GM18520 (cell line): ENCODE data around the gene TAX1BP3.

Experiments used
- ATAC-seq: cut with Tn5 transposase; IDR thresholded peaks from one replicate; pipeline ENCODE4 v1.9.1; 2021; ENCODE audit not compliant: unreplicated experiment

TAX1BP3 gene

DNA sequence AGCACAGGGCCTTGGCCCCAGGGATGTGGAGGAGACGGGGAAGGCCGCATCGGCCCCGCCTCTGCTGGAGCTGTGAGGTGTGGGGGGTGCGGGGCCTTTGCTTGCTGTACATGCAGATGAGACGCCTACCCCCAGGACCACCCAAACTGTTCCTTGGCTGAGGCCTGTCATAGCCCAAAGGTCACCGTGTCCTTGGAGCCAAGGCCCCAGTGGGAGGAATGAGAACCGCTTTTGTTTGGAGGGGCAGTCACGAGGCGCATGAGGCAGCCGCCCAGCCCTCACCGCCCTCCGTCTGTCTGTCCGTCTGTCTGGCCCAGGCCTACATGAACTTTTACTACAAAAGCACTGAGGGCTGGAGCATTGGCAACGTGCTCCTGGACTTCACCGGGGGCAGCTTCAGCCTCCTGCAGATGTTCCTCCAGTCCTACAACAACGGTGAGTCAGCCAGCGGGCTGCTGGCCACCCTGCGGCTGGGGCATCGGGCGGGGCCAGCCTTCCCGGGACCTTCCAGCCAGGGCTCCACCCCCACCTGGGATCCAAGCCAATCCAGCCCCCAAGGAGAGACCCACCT, 8.8 kb downstream of the TAX1BP3 start:
- ATAC-seq = no peak

DNA sequence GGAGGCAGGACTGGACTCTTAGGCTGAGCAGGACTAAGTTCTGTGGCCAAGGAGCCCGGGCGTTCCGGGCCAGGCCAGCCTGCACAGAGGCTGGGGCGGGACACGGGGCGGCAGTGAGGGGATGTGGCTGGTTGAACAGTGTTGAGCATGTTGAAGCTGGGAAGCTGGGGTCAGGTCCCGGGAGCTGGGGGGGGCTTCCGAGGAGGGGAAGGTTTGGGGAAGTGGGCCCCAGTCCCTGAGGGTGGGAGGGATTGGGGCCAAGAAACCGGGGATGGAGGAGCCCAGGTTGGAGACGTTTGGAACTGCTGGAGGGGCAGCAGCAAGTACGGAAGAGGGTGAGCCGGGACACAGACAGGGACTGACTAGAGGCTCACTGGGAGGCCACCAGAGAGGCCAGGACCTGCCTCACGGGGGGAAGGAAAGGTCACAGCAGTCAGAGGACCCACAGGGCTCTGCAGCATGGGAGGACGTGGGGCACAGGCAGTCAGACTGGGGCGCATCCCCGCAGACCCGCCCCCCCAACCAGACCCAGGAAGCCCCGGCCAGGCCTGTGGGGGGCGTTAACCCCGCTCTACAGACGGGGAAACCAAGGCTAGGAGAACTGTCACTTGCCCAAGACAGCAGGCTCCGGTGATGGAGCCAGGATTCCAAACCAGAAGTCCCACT, 9.5 kb downstream of the TAX1BP3 start:
- no peak for ATAC-seq

DNA sequence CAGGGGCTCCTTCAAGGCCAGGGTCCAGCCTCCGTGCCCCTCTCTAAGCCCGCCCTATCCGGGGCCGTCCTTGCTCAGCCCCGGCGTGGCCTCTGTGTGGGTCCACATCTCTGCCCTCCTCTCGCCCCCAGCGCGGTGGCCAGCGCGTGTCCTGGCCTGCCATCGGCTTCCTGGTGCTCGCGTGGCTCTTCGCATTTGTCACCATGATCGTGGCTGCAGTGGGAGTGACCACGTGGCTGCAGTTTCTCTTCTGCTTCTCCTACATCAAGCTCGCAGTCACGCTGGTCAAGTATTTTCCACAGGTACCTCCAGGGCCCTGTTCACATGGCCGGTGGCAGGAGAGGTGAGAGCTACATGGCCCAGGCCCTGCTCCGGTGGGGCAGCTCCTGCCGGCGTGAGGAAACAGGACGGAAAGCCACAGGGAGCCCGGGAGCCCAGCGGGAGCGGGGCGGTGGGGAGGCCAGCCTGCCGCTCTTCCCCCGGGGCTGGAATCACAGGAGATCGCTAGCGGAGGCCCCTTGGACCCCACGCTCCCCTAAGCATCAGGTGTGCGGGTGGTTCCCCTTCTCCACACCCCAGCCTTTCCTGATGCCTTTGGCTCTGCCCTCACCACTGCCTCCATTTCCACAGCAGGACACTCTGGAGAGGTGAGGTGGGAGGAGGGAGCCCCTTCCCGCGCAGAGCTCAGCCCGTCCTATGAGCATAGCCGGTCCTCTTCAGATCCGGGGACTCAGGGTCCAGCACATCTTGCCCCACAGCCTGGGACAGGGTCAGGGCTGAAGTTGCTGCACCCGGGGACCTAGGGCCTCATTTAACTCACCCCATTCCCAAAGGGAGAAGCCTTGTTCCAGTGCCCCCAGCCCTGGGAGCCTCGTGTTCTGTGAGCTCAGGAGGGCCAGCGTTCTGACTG, 10.2 kb downstream of the TAX1BP3 start:
- ATAC-seq = no peak

DNA sequence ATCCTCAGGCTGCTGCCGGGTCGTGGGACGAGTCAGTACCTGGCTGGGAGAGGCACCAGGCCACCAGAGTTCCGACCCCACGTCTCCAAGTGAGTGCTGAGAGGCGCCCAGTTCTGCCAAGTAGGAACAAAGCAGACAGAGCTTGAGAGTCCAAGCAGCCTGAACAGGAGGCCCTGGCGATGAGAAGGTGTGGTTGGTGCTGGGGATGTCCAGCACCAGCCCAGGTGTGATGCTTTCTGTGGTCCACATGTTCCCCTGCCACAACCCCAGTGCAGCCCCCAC, 10.8 kb downstream of the TAX1BP3 start:
- no peak for ATAC-seq

DNA sequence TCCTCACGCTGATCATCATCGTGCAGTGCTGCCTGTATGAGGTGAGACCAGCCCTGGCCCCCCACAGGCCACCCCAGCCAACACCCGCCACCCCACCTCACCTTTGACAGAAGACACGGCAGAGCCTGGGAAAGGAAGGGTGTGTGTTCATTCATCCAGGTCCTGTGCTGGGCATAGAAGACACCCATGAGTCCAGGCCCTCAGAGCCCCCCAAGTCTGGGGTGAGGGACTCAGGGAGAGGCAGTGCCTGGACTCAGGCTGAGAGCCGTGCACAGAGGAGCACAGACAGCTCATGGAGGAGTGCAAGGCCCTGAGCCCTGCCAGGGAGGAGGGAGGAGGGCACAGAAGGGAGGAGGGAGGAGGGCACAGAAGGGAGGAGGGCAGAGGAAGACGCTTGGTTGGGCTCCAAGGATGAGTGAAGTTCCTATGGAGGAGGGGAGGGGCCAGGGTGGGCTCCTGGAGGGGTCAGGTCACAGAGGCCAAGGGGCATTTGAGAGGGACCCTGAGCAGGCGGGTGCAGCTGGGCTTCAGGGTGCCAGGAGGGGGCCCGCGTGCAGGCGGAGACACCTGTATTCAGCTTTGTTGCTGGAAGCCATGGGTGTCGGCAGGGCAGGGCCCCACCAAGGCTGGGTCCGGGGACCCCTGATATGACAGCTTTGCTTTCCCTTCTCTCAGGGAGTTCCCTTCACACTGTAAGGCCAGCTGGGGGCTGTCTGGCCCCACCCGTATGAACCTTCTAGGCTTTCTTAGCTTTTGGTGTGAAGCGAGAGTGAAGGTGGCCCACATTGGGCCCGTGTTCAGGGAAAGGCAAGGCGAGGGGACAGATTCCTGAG, 11.4 kb downstream of the TAX1BP3 start:
- no peak for ATAC-seq

DNA sequence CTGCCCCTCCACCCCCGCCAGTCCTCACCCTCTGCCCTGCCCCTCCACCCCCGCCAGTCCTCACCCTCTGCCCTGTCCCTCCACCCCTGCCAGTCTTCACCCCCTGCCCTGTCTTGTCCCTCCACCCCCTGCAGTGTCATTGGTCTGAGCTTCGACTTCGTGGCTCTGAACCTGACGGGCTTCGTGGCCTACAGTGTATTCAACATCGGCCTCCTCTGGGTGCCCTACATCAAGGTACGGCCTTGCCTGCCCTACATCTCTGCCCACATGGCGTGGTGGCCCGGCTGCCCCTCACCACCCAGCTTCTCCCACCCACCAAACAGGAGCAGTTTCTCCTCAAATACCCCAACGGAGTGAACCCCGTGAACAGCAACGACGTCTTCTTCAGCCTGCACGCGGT, 12.0 kb downstream of the TAX1BP3 start:
- ATAC-seq = no peak

DNA sequence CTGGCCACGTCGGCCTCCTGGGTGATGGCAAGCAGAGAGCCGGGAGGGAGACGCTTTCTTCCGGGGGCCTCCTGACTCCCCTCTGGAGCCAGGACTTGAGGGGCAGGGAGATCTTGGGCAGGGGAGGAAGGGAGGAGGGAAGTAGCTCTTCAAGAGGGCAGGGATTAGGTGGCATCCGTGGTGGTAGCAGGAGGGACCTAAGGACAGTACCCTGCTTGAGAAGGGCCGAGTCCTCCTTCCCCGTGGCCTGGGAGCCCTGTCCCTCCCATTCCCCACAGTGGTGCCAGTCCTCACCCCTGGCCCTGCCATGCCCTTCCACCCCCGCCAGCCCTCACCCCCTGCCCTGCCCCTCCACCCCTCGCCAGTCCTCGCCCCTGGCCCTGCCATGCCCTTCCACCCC, 12.6 kb downstream of the TAX1BP3 start:
- no peak for ATAC-seq

DNA sequence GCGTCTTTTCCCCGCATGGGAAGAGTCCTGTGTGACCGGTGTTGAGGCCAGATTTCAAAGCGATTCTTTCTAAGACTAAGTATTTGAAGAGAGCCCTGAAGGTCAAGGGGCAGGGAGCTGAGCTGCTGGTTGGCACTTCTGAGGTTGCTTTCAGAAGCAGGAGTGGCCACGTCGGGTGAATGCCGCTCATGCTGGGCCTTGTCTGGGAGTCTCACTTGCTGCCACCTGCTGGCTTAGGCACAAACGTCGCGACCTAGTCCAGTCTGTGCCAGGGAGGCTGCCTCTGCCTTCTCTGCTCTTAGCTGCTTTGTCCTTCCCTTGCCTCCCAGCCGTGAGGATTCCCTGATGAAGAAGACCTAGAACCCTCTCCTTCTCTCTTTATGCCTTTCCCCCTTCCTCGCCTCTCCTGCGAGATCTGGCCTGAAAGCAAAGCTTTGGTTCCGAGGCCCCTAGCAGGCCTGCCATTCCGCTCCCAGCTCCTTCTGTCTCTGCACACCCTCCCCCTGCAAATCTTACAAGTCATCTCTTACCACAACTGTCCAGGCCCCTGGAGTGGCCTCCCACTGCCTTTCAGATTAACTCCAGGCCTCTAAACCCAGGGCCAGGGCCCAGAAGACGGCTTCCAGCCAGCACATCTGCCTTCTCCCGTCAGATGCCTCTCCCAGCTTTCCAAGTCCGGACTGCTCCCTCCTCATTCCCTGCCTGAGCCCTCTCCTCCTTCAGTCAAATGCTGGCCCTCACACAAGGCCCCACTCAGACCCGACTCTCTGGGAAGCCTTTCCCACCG, 20.4 kb downstream of the TAX1BP3 start:
- no peak for ATAC-seq

DNA sequence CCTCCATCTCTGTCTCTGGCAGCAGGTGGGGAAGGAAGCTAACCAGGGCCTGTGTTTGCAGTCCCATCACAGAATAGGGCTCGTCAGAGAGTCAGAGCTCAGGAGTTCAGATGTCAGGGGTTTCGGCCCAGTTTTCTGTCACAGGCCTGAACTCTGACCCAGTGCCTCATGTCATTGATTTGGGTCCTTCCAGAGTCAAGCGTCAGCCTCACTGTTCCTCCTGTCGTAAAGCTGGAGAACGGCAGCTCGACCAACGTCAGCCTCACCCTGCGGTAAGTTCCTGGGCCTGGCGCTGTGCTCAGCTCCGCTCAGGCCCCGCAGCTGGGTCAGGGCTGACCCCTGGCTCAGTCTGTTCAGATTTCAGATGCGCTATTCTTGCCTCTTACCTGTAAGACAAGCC, 21.1 kb downstream of the TAX1BP3 start:
- ATAC-seq = no peak

DNA sequence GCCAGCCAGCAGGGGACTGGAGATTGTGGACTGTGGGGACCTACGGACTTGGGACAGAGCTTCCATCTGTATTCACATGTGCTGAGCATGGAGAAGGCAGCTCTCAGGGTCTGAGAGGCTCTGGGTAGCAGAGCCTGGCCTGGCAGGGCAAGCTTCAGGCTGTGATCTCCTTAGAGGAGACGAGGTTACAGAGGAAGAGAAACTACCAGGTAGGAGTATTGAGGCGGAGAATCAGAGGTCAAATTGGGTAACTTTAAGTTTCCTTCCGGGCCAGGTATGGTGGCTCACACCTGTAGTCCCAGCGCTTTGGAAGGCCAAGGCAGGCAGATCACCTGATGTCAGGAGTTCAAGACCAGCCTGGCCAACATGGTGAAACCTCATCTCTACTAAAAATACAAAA, 23.1 kb downstream of the TAX1BP3 start:
- no peak for ATAC-seq

DNA sequence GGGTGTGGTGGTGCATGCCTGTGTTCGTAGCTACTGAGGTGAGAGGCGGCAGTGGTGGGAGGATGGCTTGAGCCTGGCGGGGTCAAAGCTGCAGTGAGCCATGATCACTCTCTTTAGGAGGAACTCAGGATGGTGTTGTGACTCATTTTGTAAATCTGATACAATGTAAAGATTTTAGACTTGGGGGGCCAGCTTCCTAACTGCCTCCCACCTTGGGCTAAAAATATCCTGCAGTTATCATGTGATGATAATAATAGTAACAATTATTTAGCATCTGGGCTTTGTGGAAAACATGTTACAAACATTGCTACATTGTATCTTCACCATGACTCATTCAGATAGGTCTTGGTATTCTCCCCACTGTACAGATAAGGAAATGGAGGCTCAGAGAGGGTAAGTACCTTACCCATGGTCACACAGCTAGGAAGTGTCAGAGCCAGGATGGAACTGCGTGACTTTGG, 24.5 kb downstream of the TAX1BP3 start:
- ATAC-seq = no peak

DNA sequence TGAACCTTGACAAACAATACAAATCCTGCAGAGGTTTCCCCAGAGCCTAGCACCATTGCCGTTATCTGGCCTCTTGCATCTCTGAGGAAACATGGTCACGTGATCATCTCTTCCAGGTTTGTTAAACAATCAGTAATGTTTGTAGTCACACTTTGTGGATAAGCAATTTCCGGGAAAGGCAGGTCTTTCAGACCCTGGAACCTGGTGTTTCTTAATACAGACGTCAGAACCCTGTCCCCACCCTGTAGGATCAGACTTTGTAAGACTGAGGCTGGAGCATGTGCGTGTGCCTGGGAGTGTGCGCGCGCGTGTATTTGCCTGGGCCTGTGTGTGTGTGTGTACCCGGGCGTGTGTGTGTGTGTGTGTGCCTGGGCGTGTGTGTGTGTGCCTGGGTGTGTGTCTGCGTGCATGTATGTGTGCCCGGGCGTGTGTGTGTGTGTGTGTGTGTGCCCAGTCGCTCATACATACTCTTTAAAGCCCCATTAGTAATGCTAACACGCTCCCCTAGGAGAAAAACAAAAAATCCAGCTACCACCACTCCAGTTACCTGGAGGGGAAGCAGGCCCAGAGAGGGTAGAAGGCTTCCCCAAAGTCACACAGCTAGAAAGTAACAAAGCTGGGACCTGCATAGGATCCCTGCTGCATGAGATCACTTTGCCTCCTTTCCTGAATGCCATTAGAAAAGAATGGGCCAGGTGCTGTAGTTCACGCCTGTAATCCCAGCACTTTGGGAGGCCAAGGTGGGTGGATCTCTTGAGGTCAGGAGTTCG, 26.5 kb downstream of the TAX1BP3 start:
- ATAC-seq = no peak

DNA sequence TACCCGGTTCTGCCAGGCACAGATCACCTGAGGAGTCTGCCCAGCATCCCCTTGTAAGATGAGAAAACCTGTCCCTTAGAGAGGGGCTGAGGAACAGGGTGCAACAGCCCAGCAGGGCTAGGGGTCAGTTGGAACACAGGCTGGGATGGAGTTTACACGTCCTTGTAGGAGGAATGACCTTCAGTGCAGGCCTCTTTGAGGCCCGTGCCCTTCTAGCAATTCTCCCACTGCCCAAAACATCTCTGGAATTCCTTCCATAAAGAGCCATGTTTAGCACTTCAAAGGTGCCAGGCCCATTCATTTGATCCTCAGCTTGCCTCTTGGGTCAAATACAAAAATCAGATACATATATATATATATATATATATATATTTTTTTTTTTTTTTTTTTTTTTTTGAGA, 27.4 kb downstream of the TAX1BP3 start:
- ATAC-seq = no peak

DNA sequence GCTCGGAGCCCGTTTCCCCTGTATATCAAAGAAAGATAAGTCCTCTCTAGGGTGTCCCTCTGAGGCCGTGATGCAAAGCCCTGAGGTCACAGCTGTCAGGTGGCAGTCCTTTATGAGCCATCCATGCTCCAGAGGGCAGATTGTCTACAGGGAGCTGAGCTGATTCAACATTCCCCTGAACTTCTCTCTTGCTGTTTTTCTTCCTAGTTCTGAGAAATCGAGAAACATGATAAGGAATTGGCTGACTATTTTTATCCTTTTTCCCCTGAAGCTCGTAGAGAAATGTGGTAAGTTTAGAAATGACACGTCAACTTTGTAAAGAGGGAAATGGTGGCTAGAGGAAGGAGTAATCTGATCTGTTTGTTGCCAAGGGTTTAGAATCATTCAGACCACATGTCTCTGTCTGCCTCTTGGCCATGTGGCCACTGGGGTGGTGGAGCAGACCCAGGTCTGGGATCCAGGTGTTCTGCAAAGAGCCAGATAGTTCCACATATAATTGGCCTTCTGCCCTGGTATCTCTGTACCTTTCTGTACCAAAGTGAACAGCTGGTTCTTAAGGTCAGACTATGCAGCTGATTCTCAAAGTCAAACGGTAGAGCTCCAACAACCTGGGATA, 28.3 kb downstream of the TAX1BP3 start:
- ATAC-seq = no peak

DNA sequence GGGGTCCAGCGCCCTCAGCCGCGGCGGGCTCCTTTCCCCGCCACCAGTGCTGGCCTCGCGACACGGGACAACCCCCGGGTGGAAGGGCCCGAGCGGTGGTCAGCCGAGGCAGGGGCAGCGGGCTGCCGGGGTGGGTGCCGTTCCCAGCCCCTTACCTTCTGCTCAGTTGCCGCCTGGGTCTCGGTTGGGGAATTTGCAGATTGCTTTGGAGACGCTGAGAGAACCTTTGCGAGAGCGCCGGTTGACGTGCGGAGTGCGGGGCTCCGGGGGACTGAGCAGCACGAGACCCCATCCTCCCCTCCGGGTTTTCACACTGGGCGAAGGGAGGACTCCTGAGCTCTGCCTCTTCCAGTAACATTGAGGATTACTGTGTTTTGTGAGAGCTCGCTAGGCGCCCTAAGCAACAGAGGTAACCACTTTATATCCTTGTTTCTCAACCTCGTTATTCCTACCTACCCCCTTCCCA, 31.4 kb downstream of the TAX1BP3 start:
- ATAC-seq = no peak

DNA sequence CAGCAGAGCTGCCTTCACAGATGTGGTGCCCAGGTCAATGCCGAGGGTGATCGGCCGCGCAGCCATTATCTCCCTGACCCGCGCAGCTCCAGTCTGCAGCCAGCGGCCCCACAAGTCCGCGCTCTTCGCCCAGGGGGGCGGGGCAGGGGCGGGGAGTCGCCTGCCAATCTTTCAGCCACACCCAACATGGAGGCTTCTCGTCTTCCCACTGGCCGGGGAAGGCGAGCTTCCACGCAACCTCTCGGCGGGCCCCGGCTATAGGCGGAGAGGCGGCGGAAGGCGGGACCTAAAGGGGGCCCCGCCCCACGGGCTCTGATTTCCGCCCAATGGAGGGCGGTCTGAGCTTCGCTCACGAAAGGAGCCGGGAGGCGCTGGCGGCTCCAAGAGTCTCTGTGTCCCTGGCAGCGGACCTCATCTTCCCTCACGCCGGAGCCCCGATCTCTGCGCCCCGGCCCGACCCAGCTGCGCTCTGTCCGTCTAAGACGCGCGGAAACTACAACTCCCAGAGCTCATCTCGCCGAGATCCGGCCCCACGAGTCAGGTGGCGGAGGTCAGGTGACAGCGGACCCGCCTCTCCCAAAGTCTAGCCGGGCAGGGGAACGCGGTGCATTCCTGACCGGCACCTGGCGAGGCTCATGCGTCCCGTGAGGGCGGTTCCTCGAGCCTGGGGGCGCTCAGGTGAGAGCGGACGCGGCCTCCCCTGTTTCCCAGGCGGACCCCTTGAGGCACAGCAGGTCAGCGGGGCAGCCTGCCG, 32.0 kb downstream of the TAX1BP3 start, which contains the start of the genes CTNS and SHPK:
Gene CTNS, plus strand, starts transcription at position 607 of the 754 bp plus-strand sequence. CDS start 3,447 bp downstream, outside the sequence.
Gene SHPK, minus strand, starts transcription at position 97 of the 754 bp plus-strand sequence. Its CDS starts 31 bp downstream, at position 66.
- ATAC-seq = peak; percentile 92

DNA sequence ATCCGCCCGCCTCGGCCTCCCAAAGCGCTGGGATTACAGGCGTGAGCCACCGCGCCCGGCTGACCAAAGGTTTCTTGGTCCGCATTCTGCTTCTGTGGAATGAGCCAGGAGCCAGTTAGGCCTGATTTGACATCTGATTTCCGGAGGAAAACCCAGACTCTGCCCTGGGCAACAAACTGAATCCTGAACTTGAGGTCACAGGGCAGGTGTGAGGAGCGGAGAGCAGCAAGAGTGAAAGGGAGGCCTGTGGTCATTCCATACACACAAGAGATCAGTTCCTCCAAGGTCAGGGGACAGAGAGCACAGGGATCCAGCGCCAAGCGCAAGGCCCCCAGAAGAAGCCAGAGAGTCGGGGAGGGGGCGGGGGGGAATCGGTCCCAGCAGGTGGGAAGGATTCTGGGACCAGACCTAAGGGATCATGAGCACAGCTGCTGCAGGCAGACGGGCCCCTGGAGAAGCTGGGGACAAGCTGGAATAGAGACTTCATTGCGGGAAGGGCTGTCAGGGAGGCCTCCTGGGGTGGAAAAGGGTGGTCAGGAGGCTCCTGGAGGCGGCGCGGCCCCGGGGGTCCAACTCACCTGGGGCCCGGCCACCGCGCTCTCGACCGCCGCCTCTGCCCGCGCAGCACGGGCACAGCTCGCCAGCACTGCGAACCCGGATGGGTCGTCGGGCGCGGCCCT, 32.8 kb downstream of the TAX1BP3 start:
- no peak for ATAC-seq

DNA sequence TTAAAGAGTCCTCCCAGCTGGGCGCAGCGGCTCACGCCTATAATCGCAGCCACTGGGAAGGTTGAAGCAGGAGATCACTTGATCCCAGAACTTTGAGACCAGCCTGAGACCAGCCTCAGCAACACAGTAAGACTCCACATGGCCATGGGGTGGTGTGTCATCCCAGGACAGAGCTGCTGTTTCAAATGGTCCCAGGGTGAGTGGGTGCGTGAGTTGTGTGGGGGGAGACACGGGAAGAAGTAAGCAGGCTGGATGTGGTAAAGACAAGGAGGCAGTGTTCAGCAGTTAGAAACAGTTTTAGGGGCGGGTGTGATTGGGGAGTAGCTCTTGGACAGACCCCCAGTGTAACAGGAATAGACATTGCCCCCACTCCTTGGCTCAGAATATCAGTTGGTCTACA, 36.1 kb downstream of the TAX1BP3 start:
- no peak for ATAC-seq
